Measurements from ENCODE around the gene BEND7. TPM values are rescaled to one million over a fixed set of nuclear protein-coding genes. Genes with fewer than 3 reads are reported as not detected.

The BEND7 gene
- total and polyA plus RNA-seq, 9 of the 15 experiments (the other 6 are each of a cell fraction or from before 2014, with no cell fraction given) = 1.3 to 11.4 (median 5.2) TPM

- peak in 1 of 2 experiments; percentile 92; a peak in 2 of 4 replicates for TF ChIP-seq TBL1XR1 (IDR thresholded peaks at IDR 0.05; ENCODE audit: low read length in 2 of 2)
- 0 out of 2 replicates have a peak, but pooled peaks have one; percentile 63 for TF ChIP-seq GTF2E2 (tag; IDR thresholded peaks at IDR 0.05)
- peak in 1 of 2 experiments; percentile 56; a peak in 1 of 3 replicates for TF ChIP-seq CBX3 (IDR thresholded peaks at IDR 0.05; ENCODE audit: borderline replicate concordance in 1 of 2, low read length in 2 of 2)
- TF ChIP-seq CXXC5 (CRISPR knock-in tag; IDR thresholded peaks at IDR 0.05) = peak; percentile 64
- no peak for TF ChIP-seq ZNF518B (CRISPR knock-in tag; IDR thresholded peaks at IDR 0.05)
- TF ChIP-seq HMGN3 (IDR thresholded peaks at IDR 0.05; ENCODE audit: borderline replicate concordance, extremely low read depth, insufficient read length, low read depth, low read length) = peak; percentile 25
- no peak for TF ChIP-seq RFX5 (IDR thresholded peaks at IDR 0.05; ENCODE audit: low read depth, low read length)
- no peak for TF ChIP-seq ZNF124 (CRISPR knock-in tag; IDR thresholded peaks at IDR 0.05)
- TF ChIP-seq, protein P1, sequence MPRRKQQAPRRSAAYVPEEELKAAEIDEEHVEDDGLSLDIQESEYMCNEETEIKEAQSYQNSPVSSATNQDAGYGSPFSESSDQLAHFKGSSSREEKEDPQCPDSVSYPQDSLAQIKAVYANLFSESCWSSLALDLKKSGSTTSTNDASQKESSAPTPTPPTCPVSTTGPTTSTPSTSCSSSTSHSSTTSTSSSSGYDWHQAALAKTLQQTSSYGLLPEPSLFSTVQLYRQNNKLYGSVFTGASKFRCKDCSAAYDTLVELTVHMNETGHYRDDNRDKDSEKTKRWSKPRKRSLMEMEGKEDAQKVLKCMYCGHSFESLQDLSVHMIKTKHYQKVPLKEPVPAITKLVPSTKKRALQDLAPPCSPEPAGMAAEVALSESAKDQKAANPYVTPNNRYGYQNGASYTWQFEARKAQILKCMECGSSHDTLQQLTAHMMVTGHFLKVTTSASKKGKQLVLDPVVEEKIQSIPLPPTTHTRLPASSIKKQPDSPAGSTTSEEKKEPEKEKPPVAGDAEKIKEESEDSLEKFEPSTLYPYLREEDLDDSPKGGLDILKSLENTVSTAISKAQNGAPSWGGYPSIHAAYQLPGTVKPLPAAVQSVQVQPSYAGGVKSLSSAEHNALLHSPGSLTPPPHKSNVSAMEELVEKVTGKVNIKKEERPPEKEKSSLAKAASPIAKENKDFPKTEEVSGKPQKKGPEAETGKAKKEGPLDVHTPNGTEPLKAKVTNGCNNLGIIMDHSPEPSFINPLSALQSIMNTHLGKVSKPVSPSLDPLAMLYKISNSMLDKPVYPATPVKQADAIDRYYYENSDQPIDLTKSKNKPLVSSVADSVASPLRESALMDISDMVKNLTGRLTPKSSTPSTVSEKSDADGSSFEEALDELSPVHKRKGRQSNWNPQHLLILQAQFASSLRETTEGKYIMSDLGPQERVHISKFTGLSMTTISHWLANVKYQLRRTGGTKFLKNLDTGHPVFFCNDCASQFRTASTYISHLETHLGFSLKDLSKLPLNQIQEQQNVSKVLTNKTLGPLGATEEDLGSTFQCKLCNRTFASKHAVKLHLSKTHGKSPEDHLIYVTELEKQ (CRISPR knock-in tag; IDR thresholded peaks at IDR 0.05) = no peak
- 0 out of 2 replicates have a peak, but pooled peaks have one; percentile 34 for TF ChIP-seq JUNB (CRISPR knock-in tag; conservative IDR thresholded peaks at IDR 0.05)
- peak; percentile 77 for TF ChIP-seq C11orf30 (IDR thresholded peaks at IDR 0.05; ENCODE audit: low read depth)
Measured at GRCh38 chr10:13404305-13404759, 124.5 kb downstream of the BEND7 start (continued).

All from K562 (cell line).